Stimulated activated CD4-positive, alpha-beta T cell treated with anti-CD3 and anti-CD28 coated beads, Interleukin-2, amount 100 ng/mL, for 48 hours (primary cell): ENCODE data around the gene CLEC10A.

ENCODE experiments used
- DNase-seq, 2 donors: peaks; one replicate each; pipeline ENCODE4 v3.0.0-alpha.2; 2020

Gene CLEC10A

GRCh38 chr17:7035591-7036368, 44.3 kb downstream of the CLEC10A start, which contains the start of gene SLC16A13:
SLC16A13 (plus strand) TSS chr17:7036015; CDS start chr17:7036383, 368 bp downstream.
- DNase-seq = peak; percentile 93 to 96

- DNase-seq = no peak
Observed at GRCh38 chr17:7034955-7035590, 45.0 kb downstream of the CLEC10A start.

GRCh38 chr17:7029659-7030058, 50.4 kb downstream of the CLEC10A start:
- DNase-seq = no peak

- no peak for DNase-seq
Observed at GRCh38 chr17:7029096-7029495, 51.0 kb downstream of the CLEC10A start.

- DNase-seq = no peak
Observed at GRCh38 chr17:7027335-7027734, 52.7 kb downstream of the CLEC10A start.

GRCh38 chr17:7026471-7027115, 53.5 kb downstream of the CLEC10A start:
- DNase-seq = no peak

- DNase-seq = no peak
Observed at GRCh38 chr17:7025245-7025644, 54.8 kb downstream of the CLEC10A start.
